Measurements from ENCODE around the gene HOXA2.

Gene HOXA2

DNA sequence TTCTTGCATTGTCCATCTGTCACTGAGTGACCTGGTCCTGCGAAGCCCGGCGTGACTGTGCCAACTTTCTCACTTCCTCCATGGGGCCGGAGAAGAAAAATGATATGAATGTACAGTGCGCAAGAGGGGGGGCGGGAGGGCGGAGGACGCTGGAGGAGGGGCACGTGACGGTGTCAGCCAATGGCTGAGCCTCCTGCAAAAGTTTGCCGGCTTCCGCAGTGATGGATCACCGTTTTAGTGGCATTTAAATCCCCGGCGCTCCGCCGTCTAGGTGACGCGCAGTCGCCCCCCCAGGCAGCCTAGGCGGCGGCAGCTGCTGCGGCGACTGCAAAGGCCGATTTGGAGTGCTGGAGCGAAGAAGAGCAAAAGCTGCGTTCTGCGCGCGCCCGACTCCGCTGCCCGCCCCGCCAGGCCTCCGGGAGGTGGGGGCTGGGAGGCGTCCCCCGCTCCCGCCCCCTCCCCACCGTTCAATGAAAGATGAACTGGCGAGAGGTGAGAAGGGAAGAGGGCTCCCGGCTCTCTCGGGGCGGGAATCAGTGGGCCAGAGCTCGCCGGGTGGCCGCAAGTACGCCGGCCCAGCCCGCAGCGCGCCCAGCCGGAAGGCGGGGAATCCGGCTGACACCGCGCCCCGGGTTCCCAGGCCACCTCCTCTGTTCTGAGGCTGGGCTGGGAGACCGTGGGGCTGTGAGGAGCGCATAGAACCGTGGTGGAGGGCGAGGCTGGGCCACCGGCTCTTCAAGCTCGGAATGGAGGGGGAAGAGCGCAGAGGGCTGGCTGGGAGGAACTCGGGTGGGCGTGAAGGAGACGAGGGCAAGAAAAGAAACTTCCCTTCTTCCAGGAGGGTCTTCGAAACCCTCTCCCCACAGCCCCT lies 6.4 kb downstream of the HOXA2 start, which contains the start of gene HOXA1 (continued):
- TF ChIP-seq FEZF1 (tag by site-specific recombination; IDR thresholded peaks at IDR 0.05) (peak; percentile 38), ZNF221 (tag by site-specific recombination; IDR thresholded peaks at IDR 0.05; ENCODE audit: borderline replicate concordance) (no peak), ZBTB17 (tag by site-specific recombination; IDR thresholded peaks at IDR 0.05) (peak; percentile 61), KLF10 (tag by site-specific recombination; IDR thresholded peaks at IDR 0.05) (peak; percentile 53; the same call in 1 of the 2 replicates), SP2 (tag by site-specific recombination; IDR thresholded peaks at IDR 0.05) (peak; percentile 79), ZNF146 (tag by site-specific recombination; IDR thresholded peaks at IDR 0.05) (no peak), ZFHX2 (tag by site-specific recombination; conservative IDR thresholded peaks at IDR 0.05) (no peak), ZNF529 (tag by site-specific recombination; IDR thresholded peaks at IDR 0.05; ENCODE audit: insufficient replicate concordance) (no peak), ZNF174 (tag by site-specific recombination; IDR thresholded peaks at IDR 0.05) (no peak), WT1 (tag by site-specific recombination; IDR thresholded peaks at IDR 0.05) (0 out of 2 replicates have a peak, but pooled peaks have one; percentile 34), ZNF664 (tag by site-specific recombination; IDR thresholded peaks at IDR 0.05) (no peak), OSR2 (tag by site-specific recombination; IDR thresholded peaks at IDR 0.05) (peak; percentile 78), OVOL3 (tag by site-specific recombination; IDR thresholded peaks at IDR 0.05) (0 out of 2 replicates have a peak, but pooled peaks have one; percentile 26), ZNF366 (tag by site-specific recombination; conservative IDR thresholded peaks at IDR 0.05) (0 out of 2 replicates have a peak, but pooled peaks have one; percentile 10), HOXC10 (CRISPR knock-in tag; IDR thresholded peaks at IDR 0.05) (0 out of 2 replicates have a peak, but pooled peaks have one; percentile 59)
- TF ChIP-seq, protein P1, sequence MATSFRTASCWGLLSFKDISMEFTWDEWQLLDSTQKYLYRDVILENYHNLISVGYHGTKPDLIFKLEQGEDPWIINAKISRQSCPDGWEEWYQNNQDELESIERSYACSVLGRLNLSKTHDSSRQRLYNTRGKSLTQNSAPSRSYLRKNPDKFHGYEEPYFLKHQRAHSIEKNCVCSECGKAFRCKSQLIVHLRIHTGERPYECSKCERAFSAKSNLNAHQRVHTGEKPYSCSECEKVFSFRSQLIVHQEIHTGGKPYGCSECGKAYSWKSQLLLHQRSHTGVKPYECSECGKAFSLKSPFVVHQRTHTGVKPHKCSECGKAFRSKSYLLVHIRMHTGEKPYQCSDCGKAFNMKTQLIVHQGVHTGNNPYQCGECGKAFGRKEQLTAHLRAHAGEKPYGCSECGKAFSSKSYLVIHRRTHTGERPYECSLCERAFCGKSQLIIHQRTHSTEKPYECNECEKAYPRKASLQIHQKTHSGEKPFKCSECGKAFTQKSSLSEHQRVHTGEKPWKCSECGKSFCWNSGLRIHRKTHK (tag by site-specific recombination; IDR thresholded peaks at IDR 0.05) = no peak
- TF ChIP-seq, protein P2, sequence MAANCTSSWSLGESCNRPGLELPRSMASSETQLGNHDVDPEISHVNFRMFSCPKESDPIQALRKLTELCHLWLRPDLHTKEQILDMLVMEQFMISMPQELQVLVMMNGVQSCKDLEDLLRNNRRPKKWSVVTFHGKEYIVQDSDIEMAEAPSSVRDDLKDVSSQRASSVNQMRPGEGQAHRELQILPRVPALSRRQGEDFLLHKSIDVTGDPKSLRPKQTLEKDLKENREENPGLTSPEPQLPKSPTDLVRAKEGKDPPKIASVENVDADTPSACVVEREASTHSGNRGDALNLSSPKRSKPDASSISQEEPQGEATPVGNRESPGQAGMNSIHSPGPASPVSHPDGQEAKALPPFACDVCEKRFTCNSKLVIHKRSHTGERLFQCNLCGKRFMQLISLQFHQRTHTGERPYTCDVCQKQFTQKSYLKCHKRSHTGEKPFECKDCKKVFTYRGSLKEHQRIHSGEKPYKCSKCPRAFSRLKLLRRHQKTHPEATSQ (tag by site-specific recombination; IDR thresholded peaks at IDR 0.05) = no peak
- TF ChIP-seq, protein P3, sequence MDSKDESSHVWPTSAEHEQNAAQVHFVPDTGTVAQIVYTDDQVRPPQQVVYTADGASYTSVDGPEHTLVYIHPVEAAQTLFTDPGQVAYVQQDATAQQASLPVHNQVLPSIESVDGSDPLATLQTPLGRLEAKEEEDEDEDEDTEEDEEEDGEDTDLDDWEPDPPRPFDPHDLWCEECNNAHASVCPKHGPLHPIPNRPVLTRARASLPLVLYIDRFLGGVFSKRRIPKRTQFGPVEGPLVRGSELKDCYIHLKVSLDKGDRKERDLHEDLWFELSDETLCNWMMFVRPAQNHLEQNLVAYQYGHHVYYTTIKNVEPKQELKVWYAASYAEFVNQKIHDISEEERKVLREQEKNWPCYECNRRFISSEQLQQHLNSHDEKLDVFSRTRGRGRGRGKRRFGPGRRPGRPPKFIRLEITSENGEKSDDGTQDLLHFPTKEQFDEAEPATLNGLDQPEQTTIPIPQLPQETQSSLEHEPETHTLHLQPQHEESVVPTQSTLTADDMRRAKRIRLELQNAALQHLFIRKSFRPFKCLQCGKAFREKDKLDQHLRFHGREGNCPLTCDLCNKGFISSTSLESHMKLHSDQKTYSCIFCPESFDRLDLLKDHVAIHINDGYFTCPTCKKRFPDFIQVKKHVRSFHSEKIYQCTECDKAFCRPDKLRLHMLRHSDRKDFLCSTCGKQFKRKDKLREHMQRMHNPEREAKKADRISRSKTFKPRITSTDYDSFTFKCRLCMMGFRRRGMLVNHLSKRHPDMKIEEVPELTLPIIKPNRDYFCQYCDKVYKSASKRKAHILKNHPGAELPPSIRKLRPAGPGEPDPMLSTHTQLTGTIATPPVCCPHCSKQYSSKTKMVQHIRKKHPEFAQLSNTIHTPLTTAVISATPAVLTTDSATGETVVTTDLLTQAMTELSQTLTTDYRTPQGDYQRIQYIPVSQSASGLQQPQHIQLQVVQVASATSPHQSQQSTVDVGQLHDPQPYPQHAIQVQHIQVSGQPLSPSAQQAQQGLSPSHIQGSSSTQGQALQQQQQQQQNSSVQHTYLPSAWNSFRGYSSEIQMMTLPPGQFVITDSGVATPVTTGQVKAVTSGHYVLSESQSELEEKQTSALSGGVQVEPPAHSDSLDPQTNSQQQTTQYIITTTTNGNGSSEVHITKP (tag by site-specific recombination; IDR thresholded peaks at IDR 0.05) = 0 out of 2 replicates have a peak, but pooled peaks have one; percentile 7
- TF ChIP-seq, protein P4, sequence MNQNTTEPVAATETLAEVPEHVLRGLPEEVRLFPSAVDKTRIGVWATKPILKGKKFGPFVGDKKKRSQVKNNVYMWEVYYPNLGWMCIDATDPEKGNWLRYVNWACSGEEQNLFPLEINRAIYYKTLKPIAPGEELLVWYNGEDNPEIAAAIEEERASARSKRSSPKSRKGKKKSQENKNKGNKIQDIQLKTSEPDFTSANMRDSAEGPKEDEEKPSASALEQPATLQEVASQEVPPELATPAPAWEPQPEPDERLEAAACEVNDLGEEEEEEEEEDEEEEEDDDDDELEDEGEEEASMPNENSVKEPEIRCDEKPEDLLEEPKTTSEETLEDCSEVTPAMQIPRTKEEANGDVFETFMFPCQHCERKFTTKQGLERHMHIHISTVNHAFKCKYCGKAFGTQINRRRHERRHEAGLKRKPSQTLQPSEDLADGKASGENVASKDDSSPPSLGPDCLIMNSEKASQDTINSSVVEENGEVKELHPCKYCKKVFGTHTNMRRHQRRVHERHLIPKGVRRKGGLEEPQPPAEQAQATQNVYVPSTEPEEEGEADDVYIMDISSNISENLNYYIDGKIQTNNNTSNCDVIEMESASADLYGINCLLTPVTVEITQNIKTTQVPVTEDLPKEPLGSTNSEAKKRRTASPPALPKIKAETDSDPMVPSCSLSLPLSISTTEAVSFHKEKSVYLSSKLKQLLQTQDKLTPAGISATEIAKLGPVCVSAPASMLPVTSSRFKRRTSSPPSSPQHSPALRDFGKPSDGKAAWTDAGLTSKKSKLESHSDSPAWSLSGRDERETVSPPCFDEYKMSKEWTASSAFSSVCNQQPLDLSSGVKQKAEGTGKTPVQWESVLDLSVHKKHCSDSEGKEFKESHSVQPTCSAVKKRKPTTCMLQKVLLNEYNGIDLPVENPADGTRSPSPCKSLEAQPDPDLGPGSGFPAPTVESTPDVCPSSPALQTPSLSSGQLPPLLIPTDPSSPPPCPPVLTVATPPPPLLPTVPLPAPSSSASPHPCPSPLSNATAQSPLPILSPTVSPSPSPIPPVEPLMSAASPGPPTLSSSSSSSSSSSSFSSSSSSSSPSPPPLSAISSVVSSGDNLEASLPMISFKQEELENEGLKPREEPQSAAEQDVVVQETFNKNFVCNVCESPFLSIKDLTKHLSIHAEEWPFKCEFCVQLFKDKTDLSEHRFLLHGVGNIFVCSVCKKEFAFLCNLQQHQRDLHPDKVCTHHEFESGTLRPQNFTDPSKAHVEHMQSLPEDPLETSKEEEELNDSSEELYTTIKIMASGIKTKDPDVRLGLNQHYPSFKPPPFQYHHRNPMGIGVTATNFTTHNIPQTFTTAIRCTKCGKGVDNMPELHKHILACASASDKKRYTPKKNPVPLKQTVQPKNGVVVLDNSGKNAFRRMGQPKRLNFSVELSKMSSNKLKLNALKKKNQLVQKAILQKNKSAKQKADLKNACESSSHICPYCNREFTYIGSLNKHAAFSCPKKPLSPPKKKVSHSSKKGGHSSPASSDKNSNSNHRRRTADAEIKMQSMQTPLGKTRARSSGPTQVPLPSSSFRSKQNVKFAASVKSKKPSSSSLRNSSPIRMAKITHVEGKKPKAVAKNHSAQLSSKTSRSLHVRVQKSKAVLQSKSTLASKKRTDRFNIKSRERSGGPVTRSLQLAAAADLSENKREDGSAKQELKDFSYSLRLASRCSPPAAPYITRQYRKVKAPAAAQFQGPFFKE (tag by site-specific recombination; IDR thresholded peaks at IDR 0.05; ENCODE audit: borderline replicate concordance) = no peak
- TF ChIP-seq, protein P5, sequence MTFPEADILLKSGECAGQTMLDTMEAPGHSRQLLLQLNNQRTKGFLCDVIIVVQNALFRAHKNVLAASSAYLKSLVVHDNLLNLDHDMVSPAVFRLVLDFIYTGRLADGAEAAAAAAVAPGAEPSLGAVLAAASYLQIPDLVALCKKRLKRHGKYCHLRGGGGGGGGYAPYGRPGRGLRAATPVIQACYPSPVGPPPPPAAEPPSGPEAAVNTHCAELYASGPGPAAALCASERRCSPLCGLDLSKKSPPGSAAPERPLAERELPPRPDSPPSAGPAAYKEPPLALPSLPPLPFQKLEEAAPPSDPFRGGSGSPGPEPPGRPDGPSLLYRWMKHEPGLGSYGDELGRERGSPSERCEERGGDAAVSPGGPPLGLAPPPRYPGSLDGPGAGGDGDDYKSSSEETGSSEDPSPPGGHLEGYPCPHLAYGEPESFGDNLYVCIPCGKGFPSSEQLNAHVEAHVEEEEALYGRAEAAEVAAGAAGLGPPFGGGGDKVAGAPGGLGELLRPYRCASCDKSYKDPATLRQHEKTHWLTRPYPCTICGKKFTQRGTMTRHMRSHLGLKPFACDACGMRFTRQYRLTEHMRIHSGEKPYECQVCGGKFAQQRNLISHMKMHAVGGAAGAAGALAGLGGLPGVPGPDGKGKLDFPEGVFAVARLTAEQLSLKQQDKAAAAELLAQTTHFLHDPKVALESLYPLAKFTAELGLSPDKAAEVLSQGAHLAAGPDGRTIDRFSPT (tag by site-specific recombination; IDR thresholded peaks at IDR 0.05) = peak; percentile 4; the same call in 1 of the 2 replicates
- TF ChIP-seq, protein P6, sequence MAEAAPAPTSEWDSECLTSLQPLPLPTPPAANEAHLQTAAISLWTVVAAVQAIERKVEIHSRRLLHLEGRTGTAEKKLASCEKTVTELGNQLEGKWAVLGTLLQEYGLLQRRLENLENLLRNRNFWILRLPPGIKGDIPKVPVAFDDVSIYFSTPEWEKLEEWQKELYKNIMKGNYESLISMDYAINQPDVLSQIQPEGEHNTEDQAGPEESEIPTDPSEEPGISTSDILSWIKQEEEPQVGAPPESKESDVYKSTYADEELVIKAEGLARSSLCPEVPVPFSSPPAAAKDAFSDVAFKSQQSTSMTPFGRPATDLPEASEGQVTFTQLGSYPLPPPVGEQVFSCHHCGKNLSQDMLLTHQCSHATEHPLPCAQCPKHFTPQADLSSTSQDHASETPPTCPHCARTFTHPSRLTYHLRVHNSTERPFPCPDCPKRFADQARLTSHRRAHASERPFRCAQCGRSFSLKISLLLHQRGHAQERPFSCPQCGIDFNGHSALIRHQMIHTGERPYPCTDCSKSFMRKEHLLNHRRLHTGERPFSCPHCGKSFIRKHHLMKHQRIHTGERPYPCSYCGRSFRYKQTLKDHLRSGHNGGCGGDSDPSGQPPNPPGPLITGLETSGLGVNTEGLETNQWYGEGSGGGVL (tag by site-specific recombination; IDR thresholded peaks at IDR 0.05) = peak; percentile 67

Measured in HEK293 (cell line).